GM21447 (cell line): Measurements from ENCODE around the gene PIP5K1B.
A peak's percentile ranks its signal among the peaks of the same experiment; 100 is the strongest.

Source experiments
- ATAC-seq: cut with Tn5 transposase; IDR thresholded peaks from one replicate; pipeline ENCODE4 v1.9.1; 2021; ENCODE audit not compliant: unreplicated experiment

Gene PIP5K1B

GRCh38 chr9:68706363-68707201 is 1.5 kb downstream of the PIP5K1B start:
- peak; percentile 39 for ATAC-seq

- ATAC-seq, result no peak
These were observed 2.9 kb downstream of the PIP5K1B start for GRCh38 chr9:68707801-68708488.

- no peak for ATAC-seq
These were observed 3.5 kb downstream of the PIP5K1B start for GRCh38 chr9:68708513-68708912.

GRCh38 chr9:68709291-68710110 is 4.5 kb downstream of the PIP5K1B start:
- ATAC-seq, result no peak

GRCh38 chr9:68710111-68710471 is 5.1 kb downstream of the PIP5K1B start:
- no peak for ATAC-seq

- ATAC-seq, result no peak
These were observed 6.2 kb downstream of the PIP5K1B start for GRCh38 chr9:68711281-68711680.

- ATAC-seq, result no peak
These were observed 6.9 kb downstream of the PIP5K1B start for GRCh38 chr9:68711932-68712331.

GRCh38 chr9:68714416-68715180 is 9.6 kb downstream of the PIP5K1B start:
- ATAC-seq, result no peak

GRCh38 chr9:68715181-68715456 is 10.1 kb downstream of the PIP5K1B start:
- ATAC-seq, result no peak

- ATAC-seq, result no peak
These were observed 12.8 kb downstream of the PIP5K1B start for GRCh38 chr9:68717552-68718443.

GRCh38 chr9:68719847-68720246 is 14.8 kb downstream of the PIP5K1B start:
- ATAC-seq, result no peak

- ATAC-seq, result no peak
These were observed 15.7 kb downstream of the PIP5K1B start for GRCh38 chr9:68720656-68721313.

- no peak for ATAC-seq
These were observed 16.8 kb downstream of the PIP5K1B start for GRCh38 chr9:68721666-68722330.

- no peak for ATAC-seq
These were observed 20.0 kb downstream of the PIP5K1B start for GRCh38 chr9:68725070-68725469.

- no peak for ATAC-seq
These were observed 21.4 kb downstream of the PIP5K1B start for GRCh38 chr9:68726489-68726888.

- no peak for ATAC-seq
These were observed 22.6 kb downstream of the PIP5K1B start for GRCh38 chr9:68727636-68728035.

GRCh38 chr9:68728731-68729130 is 23.7 kb downstream of the PIP5K1B start:
- peak; percentile 69 for ATAC-seq

- ATAC-seq, result no peak
These were observed 25.7 kb downstream of the PIP5K1B start for GRCh38 chr9:68730570-68731235.
